HEK293T (cell line): ENCODE results near the gene FZR1.

Experiments
- CTCF ChIA-PET: fragments of 350-600 bp; formaldehyde crosslinking; extraction: SDS; loops from one replicate; lab custom pipeline; 2021; ENCODE audit warnings: antibody characterized with exemption, inconsistent platforms; lab: Yijun Ruan, JAX
- POLR2A ChIA-PET: fragments of 350-600 bp; formaldehyde crosslinking; extraction: SDS; loops from one replicate; lab custom pipeline; 2020; ENCODE audit warnings: antibody characterized with exemption, inconsistent platforms; lab: Yijun Ruan, JAX
- DNase-seq: peaks from one replicate; pipeline ENCODE4 v3.0.0; 2012; ENCODE audit warnings: mixed read lengths; ENCODE audit errors: extremely low spot score
- ARNT ChIP-seq: fragments of 450-650 bp; IDR thresholded peaks from 2 replicates; pipeline ENCODE4 v1.6.1; 2017; ENCODE audit warnings: mild to moderate bottlenecking
- BHLHE40 ChIP-seq: fragments of 450-650 bp; IDR thresholded peaks from 2 replicates; pipeline ENCODE4 v1.6.1; 2016; ENCODE audit warnings: mild to moderate bottlenecking, moderate library complexity, borderline replicate concordance
- CTBP1 ChIP-seq: fragments of 450-650 bp; IDR thresholded peaks from 2 replicates; pipeline ENCODE4 v1.6.1; 2016; ENCODE audit warnings: borderline replicate concordance
- ELF4 ChIP-seq: fragments of 450-650 bp; IDR thresholded peaks from 2 replicates; pipeline ENCODE4 v1.6.1; 2017; ENCODE audit warnings: antibody characterized with exemption
- FOXA1 ChIP-seq: fragments of 450-650 bp; IDR thresholded peaks from 2 replicates; pipeline ENCODE4 v1.6.1; 2016; ENCODE audit warnings: mild to moderate bottlenecking
- FOXK2 ChIP-seq: fragments of 450-650 bp; IDR thresholded peaks from 2 replicates; pipeline ENCODE4 v1.6.1; 2016; ENCODE audit warnings: mild to moderate bottlenecking
- FOXM1 ChIP-seq: fragments of 450-650 bp; IDR thresholded peaks from 2 replicates; pipeline ENCODE4 v1.6.1; 2017; ENCODE audit warnings: mild to moderate bottlenecking, borderline replicate concordance
- HDGF ChIP-seq: fragments of 450-650 bp; IDR thresholded peaks from 2 replicates; pipeline ENCODE4 v1.6.1; 2017; ENCODE audit warnings: antibody characterized with exemption, borderline replicate concordance
- L3MBTL2 ChIP-seq: fragments of 450-650 bp; conservative IDR thresholded peaks from 2 replicates; pipeline ENCODE4 v1.6.1; 2016; ENCODE audit warnings: mild to moderate bottlenecking
- LEF1 ChIP-seq: fragments of 450-650 bp; IDR thresholded peaks from 2 replicates; pipeline ENCODE4 v1.6.1; 2017; ENCODE audit warnings: mild to moderate bottlenecking, borderline replicate concordance
- NFRKB ChIP-seq: fragments of 450-650 bp; IDR thresholded peaks from 2 replicates; pipeline ENCODE4 v1.6.1; 2016; ENCODE audit warnings: mild to moderate bottlenecking, moderate library complexity
- PKNOX1 ChIP-seq: fragments of 450-650 bp; IDR thresholded peaks from 2 replicates; pipeline ENCODE4 v1.6.1; 2016
- SP1 ChIP-seq: fragments of 450-650 bp; IDR thresholded peaks from 2 replicates; pipeline ENCODE4 v1.6.1; 2017
- SUZ12 ChIP-seq: fragments of 450-650 bp; IDR thresholded peaks from 2 replicates; pipeline ENCODE4 v1.6.1; 2016; ENCODE audit warnings: mild to moderate bottlenecking
- TARDBP ChIP-seq: fragments of 450-650 bp; IDR thresholded peaks from 2 replicates; pipeline ENCODE4 v1.6.1; 2016
- ZNF384 ChIP-seq: fragments of 450-650 bp; IDR thresholded peaks from 2 replicates; pipeline ENCODE4 v1.6.1; 2016

Gene FZR1

GRCh38 chr19:3478409-3479176 is 27.5 kb upstream of the FZR1 start:
- POLR2A ChIA-PET, result no interaction called here
- CTCF ChIA-PET, result no interaction called here
- DNase-seq, result no peak

GRCh38 chr19:3479177-3479833 is 26.8 kb upstream of the FZR1 start:
- POLR2A ChIA-PET, result interaction anchor here (1.1 kb wide), 1 partner anchor 22 kb away, joined by 4 read pairs; the partner anchor contains the start of gene DOHH
- CTCF ChIA-PET, result interaction anchor here (1.0 kb wide), 1 partner anchor 175 kb away, joined by 3 read pairs; no protein-coding TSS in a partner anchor
- no peak for TF ChIP-seq CTBP1
- no peak for TF ChIP-seq ARNT
- TF ChIP-seq L3MBTL2, result no peak
- TF ChIP-seq LEF1, result no peak
- no peak for TF ChIP-seq SUZ12
- TF ChIP-seq PKNOX1, result no peak
- TF ChIP-seq FOXA1, result no peak
- no peak; the same call in 1 of the 2 replicates for TF ChIP-seq SP1
- no peak for TF ChIP-seq ZNF384
- TF ChIP-seq ELF4, result no peak
- TF ChIP-seq TARDBP, result no peak
- TF ChIP-seq FOXM1, result no peak
- no peak for TF ChIP-seq NFRKB
- TF ChIP-seq FOXK2, result no peak
- no peak for TF ChIP-seq HDGF
- TF ChIP-seq BHLHE40, result no peak

More at GRCh38 chr19:3478409-3479176, 27.5 kb upstream of the FZR1 start:
- TF ChIP-seq SP1, result no peak
- no peak for TF ChIP-seq ARNT
- TF ChIP-seq FOXK2, result no peak
- TF ChIP-seq ELF4, result no peak
- TF ChIP-seq PKNOX1, result no peak
- no peak for TF ChIP-seq SUZ12
- no peak for TF ChIP-seq TARDBP

GRCh38 chr19:3479834-3480215 is 26.3 kb upstream of the FZR1 start:
- peak; percentile 72 for DNase-seq
- CTCF ChIA-PET, result interaction anchor here (1.0 kb wide), 1 partner anchor 176 kb away, joined by 3 read pairs; no protein-coding TSS in a partner anchor
- TF ChIP-seq ARNT (no peak), FOXM1 (no peak), NFRKB (no peak), L3MBTL2 (no peak)
- POLR2A ChIA-PET, result interaction anchor here (1.1 kb wide), 1 partner anchor 21 kb away, joined by 4 read pairs; the partner anchor contains the start of gene DOHH

More at GRCh38 chr19:3479177-3479833, 26.8 kb upstream of the FZR1 start:
- peak; percentile 77 for DNase-seq

GRCh38 chr19:3480383-3481091 is 25.6 kb upstream of the FZR1 start, which contains the start of gene SMIM24:
SMIM24 (minus strand) TSS chr19:3480525; CDS start chr19:3480463, 62 bp downstream.
- TF ChIP-seq L3MBTL2 (no peak), SUZ12 (no peak), FOXA1 (no peak), SP1 (no peak)
- POLR2A ChIA-PET, result no interaction called here
- no peak for DNase-seq
- CTCF ChIA-PET, result no interaction called here

GRCh38 chr19:3481241-3482090 is 24.6 kb upstream of the FZR1 start:
- TF ChIP-seq L3MBTL2, result no peak
- no peak for TF ChIP-seq LEF1
- no peak for TF ChIP-seq FOXM1
- TF ChIP-seq PKNOX1, result no peak
- TF ChIP-seq HDGF, result no peak
- no peak for TF ChIP-seq ELF4
- no peak for TF ChIP-seq NFRKB
- TF ChIP-seq FOXA1, result no peak
- no peak for TF ChIP-seq CTBP1
- no peak for TF ChIP-seq FOXK2
- no peak for TF ChIP-seq SP1
- TF ChIP-seq ARNT, result no peak
- TF ChIP-seq ZNF384, result no peak
- TF ChIP-seq SUZ12, result no peak
- TF ChIP-seq BHLHE40, result no peak
- TF ChIP-seq TARDBP, result no peak
- POLR2A ChIA-PET, result no interaction called here
- CTCF ChIA-PET, result no interaction called here
- DNase-seq, result no peak
